SKM-1 (cell line): ENCODE results near the gene MAP6D1.
"Not testable (repeated sequence)": the region's sequence is repeated elsewhere in the genome, so short reads cannot be mapped to it uniquely, and the experiment has no call there.

Experiments
- DNase-seq: peaks from one replicate; lab custom pipeline; 2025; ENCODE audit not compliant: unreplicated experiment; lab: John Stamatoyannopoulos, UW

The MAP6D1 gene

DNA sequence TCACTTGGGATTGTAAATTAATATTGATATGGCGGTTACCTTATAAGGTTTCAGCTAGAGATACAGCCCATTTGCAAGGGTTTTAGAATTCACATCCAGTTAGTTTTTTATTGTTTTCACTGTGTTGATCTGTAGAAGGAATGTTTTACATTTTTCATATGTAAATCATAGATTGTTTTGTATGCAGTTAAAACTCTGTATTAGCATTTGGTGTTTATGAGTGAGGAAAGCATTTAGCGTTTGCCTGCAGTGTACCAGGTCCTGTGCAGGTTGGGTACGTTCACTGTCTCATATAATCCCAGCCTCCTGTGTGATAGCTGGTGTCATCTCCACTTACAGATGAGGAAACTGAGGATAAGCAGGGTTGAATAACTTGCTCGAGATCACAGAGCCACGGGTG is 23.8 kb downstream of the MAP6D1 start:
- no peak for DNase-seq

DNA sequence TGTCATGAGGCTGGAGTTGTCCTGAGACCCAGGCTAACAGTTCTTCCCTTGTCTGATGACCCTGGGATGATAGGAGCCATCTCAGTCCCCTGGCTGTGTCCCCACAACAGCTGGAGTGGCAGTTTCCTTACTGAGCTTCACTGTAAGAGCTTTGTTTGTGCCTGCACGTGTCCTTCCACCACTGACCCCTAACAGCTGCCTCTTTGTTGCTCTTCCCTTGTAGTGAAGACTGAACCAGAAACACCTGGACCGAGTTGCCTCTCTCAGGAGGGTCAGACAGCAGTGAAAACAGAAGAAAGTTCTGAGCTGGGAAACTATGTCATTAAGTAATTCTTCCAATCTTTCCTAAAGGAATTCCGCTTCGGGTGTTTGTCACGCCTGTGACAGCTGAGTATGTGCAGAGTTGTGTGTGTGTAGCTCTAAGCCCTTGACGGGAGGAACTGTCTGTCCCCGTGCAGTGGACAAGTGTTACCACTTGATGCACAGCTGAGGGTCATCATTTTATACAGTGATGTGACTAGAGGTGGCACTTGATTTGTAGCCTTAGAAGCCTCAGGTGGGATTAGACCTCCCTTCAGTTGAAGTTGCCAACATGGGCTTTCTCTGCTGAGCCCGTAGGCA is 25.0 kb downstream of the MAP6D1 start:
- no peak for DNase-seq

DNA sequence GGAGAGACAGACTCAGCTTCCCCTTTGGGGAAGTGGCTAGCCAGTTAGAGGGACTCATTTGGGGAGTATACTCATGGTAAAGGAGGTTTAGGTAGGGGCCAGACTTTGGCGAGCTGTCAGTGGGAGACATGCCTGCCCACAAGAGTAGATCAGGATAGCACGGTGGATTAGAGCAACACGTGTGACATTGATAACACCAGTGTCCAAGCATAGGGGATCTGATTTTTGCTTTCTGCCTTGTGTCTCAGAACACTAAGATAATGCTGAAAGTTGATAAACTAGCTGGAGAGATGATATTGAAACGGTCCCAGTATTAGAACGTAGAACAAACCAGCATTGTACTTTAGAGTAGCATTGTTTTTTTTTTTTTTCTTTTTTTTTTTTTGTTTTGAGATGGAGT is 25.9 kb downstream of the MAP6D1 start:
- no peak for DNase-seq

DNA sequence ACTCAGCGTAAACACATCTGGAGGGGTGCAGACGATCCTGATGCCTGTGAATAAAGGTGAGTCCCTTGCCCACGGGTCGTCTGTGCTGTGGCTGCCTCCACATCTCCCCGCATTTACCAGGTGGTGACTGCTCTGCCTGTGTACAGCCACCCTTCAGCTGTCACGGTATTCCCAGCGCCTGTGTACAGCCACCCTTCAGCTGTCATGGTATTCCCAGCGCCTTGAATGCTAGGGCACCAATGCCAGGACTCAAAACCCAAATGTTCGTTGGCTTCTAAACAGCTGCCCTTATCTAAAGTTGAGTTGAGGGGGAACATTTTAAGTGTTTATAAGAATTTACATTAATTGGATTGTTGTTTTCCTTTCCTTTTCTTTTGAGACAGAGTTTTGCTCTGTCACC is 27.4 kb downstream of the MAP6D1 start:
- no peak for DNase-seq

DNA sequence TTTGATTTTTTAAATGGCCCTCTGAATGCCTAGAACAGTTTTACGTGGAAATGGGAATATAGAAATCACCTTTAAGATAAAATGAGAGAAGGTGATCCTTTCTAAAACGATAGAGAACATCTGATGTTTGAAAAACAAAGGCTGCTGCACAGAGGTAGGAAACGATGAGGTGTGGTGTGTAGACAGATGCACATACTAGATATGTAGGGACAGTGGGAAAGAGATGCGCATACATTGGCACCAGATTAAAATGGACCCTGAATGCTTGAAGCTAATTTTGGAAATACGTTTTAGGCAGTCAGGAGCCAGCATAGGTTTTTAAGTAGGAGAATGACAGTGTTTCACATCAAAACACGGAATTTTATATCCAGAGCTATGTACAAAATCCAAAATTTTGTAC is 29.0 kb downstream of the MAP6D1 start:
- DNase-seq, result no peak

DNA sequence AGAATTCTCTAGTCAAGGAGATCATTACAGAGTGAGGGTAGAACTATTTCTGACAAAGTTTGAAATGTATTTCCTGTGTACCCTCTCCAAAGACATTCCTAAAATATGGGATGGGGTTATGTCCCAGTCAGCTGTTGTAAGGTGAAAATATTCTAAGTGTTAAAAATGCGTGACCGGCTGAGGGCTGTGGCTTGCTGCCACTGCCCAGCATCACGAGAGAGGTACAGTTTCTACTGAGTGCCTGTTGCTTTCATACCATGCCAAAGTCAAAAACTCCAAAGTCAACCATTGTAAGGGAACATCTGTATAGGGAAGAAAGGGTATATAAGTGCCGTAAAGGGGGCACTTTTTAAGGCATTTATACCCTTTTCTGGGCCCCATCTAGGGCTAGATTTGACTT is 30.9 kb downstream of the MAP6D1 start:
- DNase-seq, result no peak

DNA sequence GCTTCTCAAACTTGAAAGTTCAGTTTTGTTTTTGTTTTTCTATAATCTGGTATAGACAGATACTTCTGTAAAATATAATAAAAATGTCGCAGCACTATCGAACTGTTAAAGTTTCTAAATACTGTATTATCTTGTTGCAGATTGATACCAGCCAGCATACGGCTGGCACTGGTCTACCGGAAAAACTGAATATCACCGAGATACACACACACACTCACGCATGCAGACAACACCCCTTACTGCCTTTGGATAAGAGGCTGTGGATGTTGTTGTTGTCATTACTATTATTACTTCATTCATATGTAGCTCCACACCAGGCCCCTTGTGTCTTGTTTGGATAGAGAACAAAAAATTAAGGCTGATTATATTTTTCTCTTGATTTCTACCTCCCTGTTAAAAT is 32.4 kb downstream of the MAP6D1 start:
- DNase-seq, result no peak

DNA sequence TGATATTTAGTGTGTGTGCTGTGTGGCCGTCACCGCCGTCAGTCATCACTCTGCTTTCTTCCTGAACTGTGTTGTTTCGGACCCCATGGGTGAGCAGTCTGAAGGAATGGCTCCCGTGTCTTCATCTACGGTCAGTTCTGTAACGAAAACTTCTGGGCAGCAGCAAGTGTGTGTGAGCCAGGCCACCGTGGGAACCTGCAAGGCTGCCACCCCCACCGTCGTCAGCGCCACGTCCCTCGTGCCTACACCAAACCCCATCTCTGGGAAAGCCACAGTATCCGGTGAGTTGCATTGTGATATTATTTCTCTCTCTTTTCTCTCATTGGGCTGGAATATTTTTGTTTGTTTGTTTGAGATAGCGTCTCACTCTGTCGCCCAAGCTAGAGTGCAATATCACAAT is 34.7 kb downstream of the MAP6D1 start:
- no peak for DNase-seq

DNA sequence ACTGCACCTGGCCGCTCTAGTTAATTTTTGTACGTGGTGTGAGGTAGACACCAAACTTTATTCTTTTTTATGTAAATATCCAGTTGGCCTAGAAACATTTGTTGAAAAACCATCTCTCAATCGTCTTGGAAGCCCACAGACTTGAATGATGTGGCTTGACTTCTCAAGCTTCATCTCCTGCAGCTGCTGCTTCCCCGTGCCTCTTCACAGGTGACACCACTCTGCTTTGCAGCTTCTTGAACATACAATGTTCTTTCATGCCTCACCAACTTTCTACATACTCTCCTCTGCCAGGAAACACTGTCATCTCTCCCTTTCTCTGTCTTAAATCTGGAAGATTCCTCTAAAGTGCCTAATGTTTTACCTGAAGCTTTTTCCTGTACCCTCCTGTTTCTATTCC is 35.6 kb downstream of the MAP6D1 start:
- DNase-seq, result no peak

DNA sequence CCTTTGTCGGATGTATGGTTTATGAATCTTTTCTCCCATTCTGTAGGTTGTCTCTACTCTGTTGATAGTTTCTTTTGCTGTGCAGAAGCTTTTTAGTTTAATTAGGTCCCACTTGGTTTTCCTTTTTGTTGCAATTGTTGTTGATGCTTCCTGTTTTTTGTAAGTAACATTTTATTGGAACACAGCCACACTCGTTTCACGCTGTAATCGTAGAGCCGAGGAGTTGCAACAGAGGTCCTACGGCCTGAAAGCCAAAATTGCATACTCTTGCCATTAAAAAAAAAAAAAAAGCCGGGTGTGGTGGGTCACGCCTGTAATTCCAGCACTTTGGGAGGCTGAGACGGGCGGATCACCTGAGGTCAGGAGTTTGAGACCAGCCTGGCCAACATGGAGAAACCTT is 40.9 kb downstream of the MAP6D1 start:
- DNase-seq, result not testable (repeated sequence)

DNA sequence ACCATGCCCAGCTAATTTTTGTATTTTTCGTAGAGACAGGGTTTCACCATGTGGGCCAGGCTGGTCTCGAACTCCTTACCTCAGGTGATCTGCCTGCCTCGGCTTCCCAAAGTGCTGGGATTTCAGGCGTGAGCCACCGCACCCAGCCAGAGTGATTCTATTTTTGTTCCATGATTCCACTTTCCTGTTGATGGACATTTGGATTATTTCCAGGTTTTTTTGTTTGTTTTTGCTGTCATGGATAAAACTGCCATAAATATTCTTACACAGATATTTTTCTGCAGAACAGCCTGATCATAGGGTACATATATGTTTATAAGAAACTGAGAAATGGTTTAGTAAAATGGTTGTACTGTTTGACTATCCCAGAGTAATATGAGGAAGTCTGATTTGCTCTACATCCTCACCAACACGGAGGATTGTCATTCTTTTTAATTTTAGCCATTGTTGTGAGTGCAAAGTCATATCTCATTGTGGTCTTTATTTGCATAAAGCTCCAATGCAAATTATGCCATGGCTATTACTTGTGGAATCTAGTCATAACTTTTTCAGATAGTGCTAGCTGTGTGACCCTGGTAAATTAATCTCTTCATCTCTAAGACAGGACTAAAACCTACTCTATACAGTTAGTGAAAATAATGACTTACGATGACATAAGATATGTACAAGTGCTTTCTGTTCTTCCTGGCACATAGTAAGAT is 42.7 kb downstream of the MAP6D1 start:
- DNase-seq, result no peak

DNA sequence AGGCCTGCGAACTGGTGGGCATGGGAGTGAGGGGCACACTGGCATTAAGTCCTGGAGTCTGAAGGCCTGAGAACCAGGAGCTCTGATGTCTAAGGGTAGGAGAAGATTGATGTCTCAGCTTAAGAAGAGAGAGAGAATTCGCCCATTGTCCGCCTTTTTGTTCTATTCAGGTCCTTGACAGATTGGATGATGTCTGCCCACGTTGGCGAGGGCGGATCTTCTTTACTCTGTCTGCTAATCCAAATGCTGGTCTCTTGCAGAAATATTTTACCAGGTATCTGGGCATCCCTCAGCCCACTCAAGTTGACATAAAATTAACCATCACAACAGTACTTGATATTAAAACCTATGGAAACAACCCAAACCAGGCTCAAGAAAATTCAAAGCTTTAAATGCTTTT is 44.1 kb downstream of the MAP6D1 start:
- no peak for DNase-seq

DNA sequence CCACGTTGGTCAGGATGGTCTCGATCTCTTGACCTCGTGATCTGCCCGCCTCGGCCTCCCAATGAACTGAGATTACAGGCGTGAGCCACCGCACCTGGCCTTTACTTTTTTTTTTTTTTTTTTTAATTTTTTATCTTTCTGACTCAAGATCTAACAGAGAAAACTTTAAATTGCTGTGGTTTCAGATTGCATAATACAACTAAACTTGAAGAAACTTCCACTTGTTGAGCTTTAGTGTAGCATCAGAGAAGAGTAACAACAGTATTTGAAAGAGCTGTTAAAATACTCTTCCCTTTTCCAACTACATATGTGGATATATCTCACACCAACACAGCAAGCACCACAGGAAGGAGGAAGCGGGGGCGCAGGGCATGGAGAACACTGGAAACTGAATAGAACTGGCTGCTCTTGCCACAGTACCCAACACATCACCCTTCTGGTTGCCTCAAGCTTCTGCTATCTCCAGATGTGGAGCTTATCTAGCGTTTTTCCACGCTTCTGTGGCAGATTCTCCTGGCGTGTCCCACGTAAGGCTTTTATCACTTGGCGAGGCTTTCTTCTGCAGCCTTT is 45.4 kb downstream of the MAP6D1 start:
- DNase-seq, result no peak

DNA sequence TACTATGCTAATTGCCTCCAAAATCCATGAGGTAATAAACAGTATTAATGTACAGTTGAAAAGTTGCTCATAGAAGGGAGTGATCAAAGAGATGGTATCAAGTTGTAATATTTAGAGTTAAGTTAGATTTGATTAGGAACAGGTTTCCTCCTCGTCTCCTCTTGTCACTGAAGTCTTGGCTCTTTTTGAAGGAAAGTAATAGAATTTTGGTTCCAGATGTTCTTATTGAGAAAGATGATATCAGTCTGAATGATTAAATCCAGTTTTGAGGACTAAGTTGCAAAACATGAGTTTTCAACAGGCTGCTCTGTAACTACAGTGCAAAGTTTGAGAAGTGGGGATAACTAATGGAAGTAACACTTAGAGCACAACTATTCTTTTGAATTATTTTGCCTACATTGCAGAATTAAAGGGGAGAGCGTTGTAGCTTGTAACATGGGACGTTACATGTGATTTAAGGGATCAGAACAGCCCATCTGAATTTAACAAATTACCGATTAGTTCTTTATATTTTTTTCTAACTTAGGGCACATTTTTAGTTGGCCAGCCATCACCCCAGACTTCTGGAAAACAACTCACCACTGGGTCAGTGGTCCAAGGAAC is 48.3 kb downstream of the MAP6D1 start:
- no peak for DNase-seq

DNA sequence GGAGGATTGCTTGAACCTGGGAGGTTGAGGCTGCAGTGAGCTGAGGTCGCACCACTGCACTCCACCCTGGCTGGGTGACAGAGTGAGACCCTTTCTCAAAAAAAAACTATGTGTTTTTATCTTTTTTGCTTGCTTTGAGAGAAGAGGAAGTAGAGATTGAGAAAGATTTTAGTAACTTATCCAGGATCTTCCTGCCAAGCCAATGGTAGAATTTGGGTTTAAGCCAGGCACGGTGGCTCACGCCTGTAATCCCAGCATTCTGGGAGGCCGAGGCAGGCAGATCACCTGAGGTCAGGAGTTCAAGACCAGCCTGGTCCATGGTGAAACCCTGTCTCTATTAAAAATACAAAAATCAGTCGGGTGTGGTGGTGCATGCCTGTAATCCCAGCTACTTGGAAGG is 48.9 kb downstream of the MAP6D1 start:
- peak; percentile 60 for DNase-seq

DNA sequence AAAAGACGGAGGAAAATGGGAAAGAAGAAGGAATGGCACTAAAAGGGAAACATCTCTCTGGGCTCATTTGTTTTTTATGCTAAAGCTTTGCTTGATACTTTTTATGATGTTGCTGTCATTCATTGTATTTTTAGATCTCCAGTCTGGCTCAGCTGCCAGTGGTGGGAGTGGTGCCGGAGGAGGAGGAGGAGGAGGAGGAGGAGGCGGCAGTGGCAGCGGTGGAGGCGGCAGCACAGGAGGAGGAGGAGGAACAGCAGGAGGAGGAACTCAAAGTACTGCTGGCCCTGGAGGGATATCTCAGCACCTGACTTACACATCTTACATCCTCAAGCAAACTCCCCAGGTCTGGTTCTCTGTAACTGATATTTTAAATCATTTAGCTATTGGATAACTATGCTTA is 49.6 kb downstream of the MAP6D1 start:
- no peak for DNase-seq

DNA sequence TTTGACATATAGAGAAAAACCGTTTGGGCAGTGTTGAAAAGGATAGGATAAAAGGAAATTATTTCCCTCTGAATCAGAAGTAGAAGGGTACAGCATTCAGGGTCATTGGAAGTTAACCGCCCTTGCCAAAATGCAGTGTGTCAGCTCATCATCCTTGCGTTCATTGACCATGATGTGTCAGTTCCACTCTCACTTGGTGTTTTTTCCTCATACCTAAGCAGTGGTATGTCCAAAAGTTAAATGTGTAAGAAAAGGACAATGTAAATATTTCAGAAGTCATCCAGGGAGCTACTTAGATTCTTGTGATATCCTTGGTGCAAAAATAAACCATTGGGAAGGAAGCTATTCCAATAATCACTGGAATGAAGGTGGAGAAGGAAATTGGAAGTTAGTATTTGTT is 50.7 kb downstream of the MAP6D1 start:
- DNase-seq, result no peak

DNA sequence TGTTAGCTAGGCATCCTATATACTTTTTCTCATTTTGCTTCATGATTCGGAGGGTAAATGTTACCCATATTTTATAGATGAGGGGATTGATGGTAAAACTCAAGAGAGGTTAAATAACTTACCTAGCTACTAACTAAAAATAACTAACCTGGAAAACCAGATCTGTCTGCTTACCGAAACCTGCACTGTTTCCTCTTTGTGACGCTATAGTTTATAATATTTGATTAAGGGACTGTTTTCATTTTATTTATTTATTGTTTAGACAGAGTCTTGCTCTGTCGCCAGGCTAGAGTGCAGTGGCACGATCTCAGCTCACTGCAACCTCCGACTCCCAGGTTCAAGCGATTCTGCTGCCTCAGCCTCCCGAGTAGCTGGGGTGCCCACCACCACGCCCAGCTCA is 55.9 kb downstream of the MAP6D1 start:
- no peak for DNase-seq

DNA sequence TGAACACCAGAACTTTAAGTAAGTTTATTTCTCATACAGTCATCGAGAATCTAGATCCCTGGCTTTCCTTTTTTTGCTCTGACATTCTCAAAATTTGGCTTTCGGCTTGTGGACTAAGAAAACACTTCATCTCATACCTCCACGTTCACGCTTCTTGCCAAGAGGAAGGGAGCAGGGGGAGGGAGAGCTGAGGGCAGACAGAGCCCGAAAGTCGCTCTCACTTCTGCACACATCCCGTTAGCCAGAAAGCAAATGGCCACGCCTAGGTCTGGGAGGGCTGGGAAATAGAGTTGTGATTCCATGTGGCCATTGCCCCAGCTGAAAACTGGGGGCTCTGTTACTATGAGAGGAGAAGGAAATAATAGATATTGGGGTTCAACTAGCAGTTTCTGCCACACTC is 57.3 kb downstream of the MAP6D1 start:
- DNase-seq, result no peak

DNA sequence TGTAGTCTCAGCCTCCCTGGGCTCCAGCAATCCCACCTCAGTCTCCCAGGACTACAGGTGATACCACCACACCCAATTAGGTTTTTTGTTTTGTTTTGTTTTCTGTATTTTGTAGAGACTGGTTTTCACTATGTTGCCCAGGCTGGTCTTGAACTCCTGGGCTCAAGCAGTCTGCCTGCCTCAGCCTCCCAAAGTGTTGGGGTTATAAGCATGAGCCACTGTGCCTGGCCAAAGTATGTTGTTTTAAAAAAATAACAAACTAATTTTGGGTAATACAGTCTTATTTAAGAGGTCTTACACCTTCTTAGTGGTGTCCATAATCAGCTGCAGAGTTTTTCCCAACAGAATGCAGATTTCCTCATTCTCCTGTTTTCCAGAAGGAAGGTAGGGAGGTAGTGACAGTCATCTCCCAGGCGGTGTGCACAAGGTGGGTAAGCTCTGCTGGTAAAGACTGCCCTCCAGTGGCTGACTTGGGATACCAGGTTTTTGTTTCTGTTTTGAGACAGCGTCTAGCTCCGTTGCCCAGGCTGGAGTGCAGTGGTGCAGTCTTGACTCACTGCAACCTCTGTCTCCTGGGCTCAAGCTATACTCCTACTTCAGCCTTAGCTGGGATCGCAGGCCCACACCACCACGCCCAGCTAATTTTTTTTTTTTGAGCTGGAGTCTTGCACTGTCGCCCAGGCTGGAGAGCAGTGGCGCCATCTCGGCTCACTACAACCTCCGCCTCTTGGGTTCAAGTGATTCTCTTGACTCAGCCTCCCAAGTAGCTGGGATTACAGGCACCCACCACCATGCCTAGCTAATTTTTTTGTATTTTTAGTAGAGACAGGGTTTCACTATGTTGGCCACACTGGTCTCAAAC is 58.4 kb downstream of the MAP6D1 start:
- peak; percentile 28 for DNase-seq

DNA sequence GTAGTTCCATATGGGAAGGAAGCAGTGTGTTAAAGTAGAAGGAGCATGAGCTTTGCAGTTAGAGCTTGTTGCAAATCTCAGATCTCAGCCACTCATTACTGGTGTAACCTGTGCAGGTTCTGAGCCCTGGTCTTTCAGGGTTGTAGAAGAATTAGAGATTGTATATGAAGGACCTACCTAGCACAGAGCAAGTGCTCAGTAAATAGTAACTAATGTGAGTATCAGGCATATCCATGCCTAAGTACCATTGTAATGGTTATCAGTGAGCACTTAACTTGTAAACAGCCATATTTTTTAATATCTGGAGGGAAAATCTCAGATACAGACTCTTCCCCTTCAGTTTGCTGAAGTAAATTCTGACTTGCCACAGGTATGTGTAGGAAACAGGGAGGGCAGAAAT is 59.3 kb downstream of the MAP6D1 start:
- no peak for DNase-seq
